Activated CD4-positive, alpha-beta T cell treated with anti-CD3 and anti-CD28 coated beads, Interleukin-10, Interleukin-2, amounts not matched to agents 100 ng/mL and 50 ng/mL, durations not matched to agents 16 hours and 8 hours (primary cell): Measurements from ENCODE around the gene GPR33.
"Not testable (repeated sequence)": the region's sequence is repeated elsewhere in the genome, so short reads cannot be mapped to it uniquely, and the experiment has no call there.

ENCODE experiments used
- DNase-seq: peaks from one replicate; pipeline ENCODE4 v3.0.0-alpha.2; 2020

GPR33 gene

GRCh38 chr14:31457665-31458659, 29.9 kb downstream of the GPR33 start:
- DNase-seq: no peak

GRCh38 chr14:31456841-31457664, 30.8 kb downstream of the GPR33 start, which contains the start of gene DTD2:
Gene DTD2, minus strand, starts transcription at chr14:31457506. Its CDS starts 113 bp downstream, at chr14:31457393.
- DNase-seq: peak; percentile 94

GRCh38 chr14:31449971-31450610, 37.7 kb downstream of the GPR33 start:
- peak; percentile 38 for DNase-seq

GRCh38 chr14:31449136-31449535, 38.7 kb downstream of the GPR33 start:
- no peak for DNase-seq

- DNase-seq: no peak
These were observed 42.1 kb downstream of the GPR33 start for GRCh38 chr14:31445703-31446102.

- no peak for DNase-seq
These were observed 45.6 kb downstream of the GPR33 start for GRCh38 chr14:31442284-31442683.

- DNase-seq: no peak
These were observed 46.3 kb downstream of the GPR33 start for GRCh38 chr14:31441273-31442111.

- DNase-seq: no peak
These were observed 47.6 kb downstream of the GPR33 start for GRCh38 chr14:31440280-31440679.

- no peak for DNase-seq
These were observed 48.3 kb downstream of the GPR33 start for GRCh38 chr14:31439561-31439960.

GRCh38 chr14:31437045-31437691, 50.7 kb downstream of the GPR33 start:
- DNase-seq: not testable (repeated sequence)

GRCh38 chr14:31435276-31435675, 52.6 kb downstream of the GPR33 start:
- no peak for DNase-seq
